ENCODE results near the gene ARL14EP. TPM values are rescaled to one million over a fixed set of nuclear protein-coding genes. Genes with fewer than 3 reads are reported as not detected.

Gene ARL14EP
- total and polyA plus RNA-seq, 2 of the 8 experiments (the other 6 are each of a cell fraction or from before 2014, with no cell fraction given) = 14.3 to 29.6 TPM

DNA sequence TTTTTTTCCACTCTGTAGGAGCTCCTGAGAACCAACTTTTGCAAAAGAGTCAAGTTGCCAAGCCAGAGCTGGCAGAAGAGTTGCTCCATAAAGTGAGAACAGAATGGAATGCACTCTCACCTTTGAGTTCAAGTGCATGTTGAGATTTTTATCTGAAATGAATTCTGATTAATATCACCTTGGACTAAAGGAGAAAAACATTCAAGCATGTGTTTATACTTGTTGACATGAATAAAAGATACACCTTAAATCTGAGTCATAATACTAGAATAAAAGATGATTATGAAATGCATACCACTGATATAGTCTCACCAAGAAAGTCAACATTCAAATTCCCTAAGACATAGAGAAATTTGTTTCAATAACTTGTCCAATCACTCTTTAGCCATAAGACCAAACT, 37.8 kb downstream of the ARL14EP start (continued):
- TF ChIP-seq, protein P1, sequence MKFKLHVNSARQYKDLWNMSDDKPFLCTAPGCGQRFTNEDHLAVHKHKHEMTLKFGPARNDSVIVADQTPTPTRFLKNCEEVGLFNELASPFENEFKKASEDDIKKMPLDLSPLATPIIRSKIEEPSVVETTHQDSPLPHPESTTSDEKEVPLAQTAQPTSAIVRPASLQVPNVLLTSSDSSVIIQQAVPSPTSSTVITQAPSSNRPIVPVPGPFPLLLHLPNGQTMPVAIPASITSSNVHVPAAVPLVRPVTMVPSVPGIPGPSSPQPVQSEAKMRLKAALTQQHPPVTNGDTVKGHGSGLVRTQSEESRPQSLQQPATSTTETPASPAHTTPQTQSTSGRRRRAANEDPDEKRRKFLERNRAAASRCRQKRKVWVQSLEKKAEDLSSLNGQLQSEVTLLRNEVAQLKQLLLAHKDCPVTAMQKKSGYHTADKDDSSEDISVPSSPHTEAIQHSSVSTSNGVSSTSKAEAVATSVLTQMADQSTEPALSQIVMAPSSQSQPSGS (IDR thresholded peaks at IDR 0.05; ENCODE audit: low read length) = no peak
- TF ChIP-seq TBP (IDR thresholded peaks at IDR 0.05; ENCODE audit: low read depth, low read length) = no peak
- TF ChIP-seq SUZ12 (IDR thresholded peaks at IDR 0.05; ENCODE audit: low read length) = no peak
- no peak for TF ChIP-seq BCL11A (IDR thresholded peaks at IDR 0.05; ENCODE audit: low read depth in 2 of 2, low read length in 2 of 2)

Data from H1 (cell line).